A673 (cell line): ENCODE measurements around the gene OSBPL8. TPM values are rescaled to one million over a fixed set of nuclear protein-coding genes. Genes with fewer than 3 reads are reported as not detected.
"Not testable (repeated sequence)": the region's sequence is repeated elsewhere in the genome, so short reads cannot be mapped to it uniquely, and the experiment has no call there.

Source experiments
- BruUV-seq: library from RNA; stranded (reverse); fragments of 400-500 nt; replicated peaks from 2 replicates; lab custom pipeline; 2021; lab: Mats Ljungman, UMichigan
- CTCF ChIA-PET: fragments of 300-600 bp; sonication (Branson Sonifier 250); formaldehyde crosslinking; loops from one replicate; lab custom pipeline; 2022; ENCODE audit warnings: antibody characterized with exemption; lab: Charles Lee
- POLR2A ChIA-PET: fragments of 300-600 bp; sonication (Branson Sonifier 250); formaldehyde crosslinking; loops from one replicate; lab custom pipeline; 2022; ENCODE audit warnings: antibody characterized with exemption; ENCODE audit not compliant: low non-redundant PET; lab: Charles Lee
- DNase-seq: peaks from one replicate; pipeline ENCODE4 v3.0.0-alpha.2; 2015; ENCODE audit warnings: low spot score
- H3K27ac ChIP-seq: fragments of 200-600 bp; sonication (generic); 2 replicates; pipeline ENCODE4 v1.5.1; 2016; ENCODE audit warnings: mixed run types, low read depth, mild to moderate bottlenecking, mixed read lengths, antibody characterized with exemption, low read length; ENCODE audit not compliant: poor library complexity, severe bottlenecking
- H3K27me3 ChIP-seq: fragments of 200-600 bp; sonication (generic); replicated peaks from 2 replicates; pipeline ENCODE4 v1.6.1; 2017; ENCODE audit warnings: mixed run types, low read depth, mild to moderate bottlenecking, mixed read lengths, antibody characterized with exemption, low read length; ENCODE audit not compliant: insufficient read depth, poor library complexity
- H3K36me3 ChIP-seq: fragments of 200-600 bp; sonication (generic); 2 replicates; pipeline ENCODE4 v1.6.1; 2016; ENCODE audit warnings: mixed run types, mild to moderate bottlenecking, mixed read lengths, antibody characterized with exemption, low read length; ENCODE audit not compliant: insufficient read depth, poor library complexity, severe bottlenecking
- H3K4me1 ChIP-seq: fragments of 200-600 bp; sonication (generic); 2 replicates; pipeline ENCODE4 v1.6.1; 2017; ENCODE audit warnings: mixed run types, mild to moderate bottlenecking, mixed read lengths, antibody characterized with exemption, low read length; ENCODE audit not compliant: insufficient read depth, poor library complexity, severe bottlenecking
- H3K4me3 ChIP-seq: fragments of 200-600 bp; sonication (generic); 2 replicates; pipeline ENCODE4 v1.5.1; 2016; ENCODE audit warnings: low read depth, mixed run types, mild to moderate bottlenecking, mixed read lengths, low read length; ENCODE audit not compliant: poor library complexity, severe bottlenecking
- H3K9me3 ChIP-seq: fragments of 200-600 bp; sonication (generic); 2 replicates; pipeline ENCODE4 v1.6.1; 2016; ENCODE audit warnings: mixed run types, low read depth, mild to moderate bottlenecking, mixed read lengths, antibody characterized with exemption, low read length; ENCODE audit not compliant: poor library complexity, severe bottlenecking
- EZH2 ChIP-seq: fragments of 200-600 bp; sonication (generic); IDR thresholded peaks from 2 replicates; pipeline ENCODE4 v1.6.1; 2017; ENCODE audit warnings: borderline replicate concordance, low read depth, mild to moderate bottlenecking, mixed read lengths, antibody characterized with exemption, low read length; ENCODE audit not compliant: poor library complexity, severe bottlenecking
- intact Hi-C: fragments of 100-400 bp; cut with micrococcal nuclease; formaldehyde crosslinking; loops from one replicate; pipeline ENCODE4 v1.10.0; 2022; ENCODE audit not compliant: unreplicated experiment
- total RNA-seq: library from RNA; stranded (reverse); gene quantifications from 2 replicates; pipeline ENCODE4 v1.2.3, GENCODE V29; 2021
- TF ChIP-seq, protein P1 (sequence below): fragments of 300-800, 200-600 bp; sonication (generic); conservative IDR thresholded peaks from 2 replicates; pipeline ENCODE4 v1.5.1; 2017; ENCODE audit warnings: low read depth, mild to moderate bottlenecking, antibody characterized with exemption, low read length, moderate library complexity, mixed read lengths

Gene OSBPL8
- total RNA-seq, 1 experiment from 2014 or later, result 86.1 TPM

DNA sequence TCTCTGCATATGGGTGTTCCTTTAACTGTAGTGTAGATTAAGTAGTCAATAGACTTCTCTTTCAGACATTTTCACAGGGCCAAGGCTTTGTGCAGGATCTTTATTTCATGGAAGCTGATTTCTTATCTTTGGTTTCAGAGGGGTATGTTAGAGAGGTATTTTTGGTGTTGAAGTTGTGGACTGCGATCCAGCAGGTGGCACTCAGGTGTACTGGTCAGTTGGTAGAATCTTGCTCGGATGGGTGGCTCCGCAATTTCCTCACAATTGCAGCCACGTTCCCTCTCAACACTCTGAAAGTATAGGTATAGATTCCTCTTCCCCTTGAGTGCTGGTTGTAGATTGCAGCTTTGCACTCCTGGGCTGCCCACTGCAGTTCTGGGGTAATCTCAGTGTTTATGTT, 44.3 kb downstream of the OSBPL8 start:
- CTCF ChIA-PET, result no interaction called here
- no peaks in the 10 kb centered on the region for H3K36me3 ChIP-seq
- POLR2A ChIA-PET, result no interaction called here
- BruUV-seq, result no TSS peak
- no peak overlapping the region for H3K27ac ChIP-seq
- intact Hi-C loops, result no loop called here
- H3K4me3 ChIP-seq, result no peak overlapping the region
- peaks cover 10% of the 10 kb centered on the region for H3K9me3 ChIP-seq
- no peak for DNase-seq
- no peaks in the 10 kb centered on the region for H3K4me1 ChIP-seq
- no peak for TF ChIP-seq EZH2
- TF ChIP-seq, protein P1, sequence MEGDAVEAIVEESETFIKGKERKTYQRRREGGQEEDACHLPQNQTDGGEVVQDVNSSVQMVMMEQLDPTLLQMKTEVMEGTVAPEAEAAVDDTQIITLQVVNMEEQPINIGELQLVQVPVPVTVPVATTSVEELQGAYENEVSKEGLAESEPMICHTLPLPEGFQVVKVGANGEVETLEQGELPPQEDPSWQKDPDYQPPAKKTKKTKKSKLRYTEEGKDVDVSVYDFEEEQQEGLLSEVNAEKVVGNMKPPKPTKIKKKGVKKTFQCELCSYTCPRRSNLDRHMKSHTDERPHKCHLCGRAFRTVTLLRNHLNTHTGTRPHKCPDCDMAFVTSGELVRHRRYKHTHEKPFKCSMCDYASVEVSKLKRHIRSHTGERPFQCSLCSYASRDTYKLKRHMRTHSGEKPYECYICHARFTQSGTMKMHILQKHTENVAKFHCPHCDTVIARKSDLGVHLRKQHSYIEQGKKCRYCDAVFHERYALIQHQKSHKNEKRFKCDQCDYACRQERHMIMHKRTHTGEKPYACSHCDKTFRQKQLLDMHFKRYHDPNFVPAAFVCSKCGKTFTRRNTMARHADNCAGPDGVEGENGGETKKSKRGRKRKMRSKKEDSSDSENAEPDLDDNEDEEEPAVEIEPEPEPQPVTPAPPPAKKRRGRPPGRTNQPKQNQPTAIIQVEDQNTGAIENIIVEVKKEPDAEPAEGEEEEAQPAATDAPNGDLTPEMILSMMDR, result no peak
- no peaks in the 10 kb centered on the region for H3K27me3 ChIP-seq

- H3K27ac ChIP-seq, H3K36me3 ChIP-seq, H3K4me3 ChIP-seq, CTCF ChIA-PET, H3K9me3 ChIP-seq, POLR2A ChIA-PET, DNase-seq, H3K27me3 ChIP-seq, H3K4me1 ChIP-seq, intact Hi-C loops, BruUV-seq: not testable (repeated sequence)
Measured at GRCh38 chr12:76511116-76511716, 48.4 kb downstream of the OSBPL8 start.

- H3K4me3 ChIP-seq, result no peak overlapping the region
- H3K27me3 ChIP-seq, result no peaks in the 10 kb centered on the region
- intact Hi-C loops, result no loop called here
- H3K4me1 ChIP-seq, result no peaks in the 10 kb centered on the region
- no TSS peak for BruUV-seq
- ChIA-PET POLR2A (no interaction called here), CTCF (no interaction called here)
- H3K9me3 ChIP-seq, result peaks cover 10% of the 10 kb centered on the region
- H3K27ac ChIP-seq, result no peak overlapping the region
- TF ChIP-seq EZH2, result no peak
- TF ChIP-seq, protein P1, result no peak
- no peaks in the 10 kb centered on the region for H3K36me3 ChIP-seq
- DNase-seq, result no peak
Measured at GRCh38 chr12:76508128-76508980, 51.2 kb downstream of the OSBPL8 start.
